Large intestine (tissue), 3 donors: ENCODE data around the gene GRIK3. TPM values are rescaled to one million over a fixed set of nuclear protein-coding genes. Genes with fewer than 3 reads are reported as not detected.

ENCODE experiments used
- DNase-seq, 2 donors: peaks; one replicate each; pipeline versions ENCODE4 v3.0.0 to v3.0.0-alpha.2; 2013
- H3K27ac ChIP-seq: one replicate; pipeline ENCODE4 v1.5.1; 2013; ENCODE audit warnings: low read length
- H3K27me3 ChIP-seq: 2 replicates; pipeline ENCODE4 v1.6.1; 2013; ENCODE audit warnings: low read length; ENCODE audit not compliant: control insufficient read depth, insufficient read depth
- H3K36me3 ChIP-seq: 2 replicates; pipeline ENCODE4 v1.6.1; 2013; ENCODE audit warnings: low read length; ENCODE audit not compliant: control insufficient read depth, insufficient read depth
- H3K4me1 ChIP-seq: one replicate; pipeline ENCODE4 v1.6.1; 2013; ENCODE audit warnings: low read length; ENCODE audit not compliant: control insufficient read depth, insufficient read depth
- H3K4me3 ChIP-seq: one replicate; pipeline ENCODE4 v1.5.1; 2013; ENCODE audit warnings: low read length
- H3K9me3 ChIP-seq: one replicate; pipeline ENCODE4 v1.6.1; 2013; ENCODE audit warnings: mild to moderate bottlenecking, low read depth, low read length, moderate library complexity; ENCODE audit not compliant: control insufficient read depth
- WGBS: methylation state at CpG from one replicate; pipeline ENCODE4 v1.1.5; 2013; ENCODE audit warnings: low lambda C conversion rate; ENCODE audit not compliant: insufficient coverage; 5-methylcytosine and 5-hydroxymethylcytosine counted together
- polyA plus RNA-seq: library from polyadenylated mRNA; unstranded; fragments of 120-200 nt; gene quantifications from one replicate; pipeline ENCODE4 v1.2.1, GENCODE V29; 2013

GRIK3 gene
- polyA plus RNA-seq, 1 donor, result 4.5 TPM

DNA sequence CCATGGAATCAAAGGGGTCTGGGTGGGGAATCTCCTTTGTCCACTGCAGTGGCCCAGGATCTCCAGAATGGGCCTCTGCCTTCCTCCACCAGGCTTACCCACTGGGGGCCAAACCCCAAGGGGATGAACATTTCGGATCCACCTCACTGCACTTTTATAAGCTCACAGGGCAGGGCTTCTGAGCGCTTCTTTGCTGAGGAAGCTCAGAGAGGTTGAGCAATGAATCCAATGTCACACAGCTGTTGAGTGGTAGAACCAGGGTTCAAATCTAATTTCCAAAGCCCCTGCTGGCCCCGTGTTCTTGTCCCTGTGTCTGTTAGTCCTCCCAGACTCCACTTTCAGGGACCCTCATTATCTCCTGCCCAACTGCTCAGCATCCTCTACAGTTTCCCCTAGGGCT lies 250.8 kb downstream of the GRIK3 start:
- Histone ChIP-seq H3K9me3 (no peaks in the 10 kb centered on the region), H3K36me3 (no peaks in the 10 kb centered on the region), H3K27me3 (no peaks in the 10 kb centered on the region), H3K4me1 (peaks cover 3% of the 10 kb centered on the region), H3K27ac (no peak overlapping the region), H3K4me3 (no peak overlapping the region)
- no peak for DNase-seq
- no CpG with 5 or more reads among the region's 3 CpGs for WGBS

DNA sequence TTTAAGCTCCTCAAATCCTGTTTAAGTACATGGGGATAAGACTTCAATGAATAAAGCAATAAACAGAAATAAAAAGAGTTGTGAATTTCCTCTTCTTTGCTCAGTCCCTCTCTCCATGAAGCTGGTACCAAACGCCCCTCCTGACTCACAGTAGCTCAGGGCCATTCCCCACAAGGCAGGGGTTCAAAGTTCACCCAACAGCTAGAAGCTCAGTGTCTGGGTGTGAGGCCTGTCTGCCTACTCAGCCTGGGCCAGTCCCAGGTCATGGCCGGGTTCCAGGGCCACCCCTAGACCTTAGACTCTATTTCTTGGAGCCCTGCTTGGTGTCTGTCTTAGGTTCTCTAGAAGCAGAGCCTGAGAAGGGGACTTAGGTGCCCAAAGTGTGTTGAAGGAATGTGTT lies 251.5 kb downstream of the GRIK3 start:
- no peaks in the 10 kb centered on the region for H3K9me3 ChIP-seq

DNA sequence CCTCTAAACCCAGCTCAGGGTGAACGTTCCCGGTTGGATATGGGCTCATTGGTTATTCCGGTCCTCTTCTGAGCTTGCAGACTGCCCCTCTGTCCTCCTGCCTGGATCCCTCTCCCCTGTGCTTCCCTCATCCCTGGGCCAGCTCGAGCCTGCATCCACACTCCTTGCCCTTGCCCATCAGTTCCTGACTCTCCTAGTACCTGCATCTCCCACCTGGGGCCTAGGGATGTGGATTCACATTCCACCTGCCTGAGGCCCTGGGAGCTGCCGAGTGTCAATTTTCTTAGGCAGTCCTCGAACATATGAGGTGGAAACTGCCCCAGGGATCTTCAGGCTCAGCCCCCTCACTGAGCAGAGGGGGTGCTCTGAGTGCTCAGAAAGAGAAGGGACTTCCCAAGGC lies 252.2 kb downstream of the GRIK3 start:
- Histone ChIP-seq H3K4me3 (no peak overlapping the region), H3K36me3 (no peaks in the 10 kb centered on the region), H3K27me3 (peaks cover 2% of the 10 kb centered on the region), H3K9me3 (no peaks in the 10 kb centered on the region), H3K27ac (no peak overlapping the region), H3K4me1 (peaks cover 3% of the 10 kb centered on the region)
- WGBS, result 88% methylated on average over 3 of the region's 6 CpGs
- DNase-seq, result no peak

More for the DNA sequence above, 251.5 kb downstream of the GRIK3 start:
- peak in 1 of 2 donors; percentile 61 for DNase-seq
- no peaks in the 10 kb centered on the region for H3K36me3 ChIP-seq
- no CpG with 5 or more reads among the region's 2 CpGs for WGBS
- peaks cover 3% of the 10 kb centered on the region for H3K4me1 ChIP-seq
- no peak overlapping the region for H3K27ac ChIP-seq
- H3K27me3 ChIP-seq, result no peaks in the 10 kb centered on the region
- no peak overlapping the region for H3K4me3 ChIP-seq

DNA sequence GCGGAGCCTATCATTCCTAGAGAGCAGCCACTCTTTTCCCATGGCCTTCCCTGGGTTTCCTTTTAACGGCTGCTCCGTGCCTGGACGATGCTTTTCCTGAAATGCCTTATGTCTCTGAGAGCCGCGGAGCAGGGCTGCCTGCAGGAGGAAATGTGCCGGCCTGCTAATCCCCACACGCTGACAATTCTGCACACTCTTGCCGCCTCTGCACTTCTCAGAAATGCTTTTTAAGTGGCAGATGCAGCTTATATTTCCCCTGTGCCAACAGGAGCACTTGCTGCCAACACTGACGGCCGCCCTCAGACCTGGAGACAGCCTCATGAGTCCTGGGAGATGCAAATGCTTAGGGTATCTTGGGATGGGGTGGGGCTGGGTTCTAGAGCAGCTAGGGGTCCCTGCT lies 253.2 kb downstream of the GRIK3 start:
- peaks cover 7% of the 10 kb centered on the region for H3K27me3 ChIP-seq
- no peaks in the 10 kb centered on the region for H3K9me3 ChIP-seq
- H3K4me1 ChIP-seq, result peaks cover 3% of the 10 kb centered on the region
- no peak for DNase-seq
- no peak overlapping the region for H3K4me3 ChIP-seq
- 100% methylated on average over 1 of the region's 11 CpGs for WGBS
- H3K36me3 ChIP-seq, result no peaks in the 10 kb centered on the region
- no peak overlapping the region for H3K27ac ChIP-seq

DNA sequence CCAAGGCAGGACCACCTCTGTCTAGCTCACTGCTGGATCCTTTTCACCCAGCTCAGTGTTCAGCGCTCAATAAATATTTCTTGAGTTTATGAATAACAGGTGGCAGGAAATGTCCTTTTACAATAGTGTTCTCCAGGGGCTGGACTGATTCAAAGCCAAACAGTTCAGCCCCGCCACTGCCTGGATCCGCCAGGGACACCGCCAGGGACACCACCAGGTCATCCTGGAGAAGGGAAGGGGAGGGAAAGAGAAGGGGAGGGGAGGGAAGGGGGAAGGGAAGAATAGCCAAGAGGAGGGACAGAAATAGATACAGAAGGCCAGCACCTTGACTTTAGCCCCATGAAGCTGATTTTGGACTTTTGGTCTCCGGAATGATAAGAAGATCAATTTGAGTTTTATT lies 255.6 kb downstream of the GRIK3 start:
- no peaks in the 10 kb centered on the region for H3K9me3 ChIP-seq
- 50% methylated on average over 1 of the region's 5 CpGs for WGBS
- no peak overlapping the region for H3K27ac ChIP-seq
- DNase-seq, result no peak
- no peaks in the 10 kb centered on the region for H3K36me3 ChIP-seq
- H3K27me3 ChIP-seq, result peaks cover 25% of the 10 kb centered on the region
- H3K4me3 ChIP-seq, result no peak overlapping the region
- H3K4me1 ChIP-seq, result peaks cover 3% of the 10 kb centered on the region

DNA sequence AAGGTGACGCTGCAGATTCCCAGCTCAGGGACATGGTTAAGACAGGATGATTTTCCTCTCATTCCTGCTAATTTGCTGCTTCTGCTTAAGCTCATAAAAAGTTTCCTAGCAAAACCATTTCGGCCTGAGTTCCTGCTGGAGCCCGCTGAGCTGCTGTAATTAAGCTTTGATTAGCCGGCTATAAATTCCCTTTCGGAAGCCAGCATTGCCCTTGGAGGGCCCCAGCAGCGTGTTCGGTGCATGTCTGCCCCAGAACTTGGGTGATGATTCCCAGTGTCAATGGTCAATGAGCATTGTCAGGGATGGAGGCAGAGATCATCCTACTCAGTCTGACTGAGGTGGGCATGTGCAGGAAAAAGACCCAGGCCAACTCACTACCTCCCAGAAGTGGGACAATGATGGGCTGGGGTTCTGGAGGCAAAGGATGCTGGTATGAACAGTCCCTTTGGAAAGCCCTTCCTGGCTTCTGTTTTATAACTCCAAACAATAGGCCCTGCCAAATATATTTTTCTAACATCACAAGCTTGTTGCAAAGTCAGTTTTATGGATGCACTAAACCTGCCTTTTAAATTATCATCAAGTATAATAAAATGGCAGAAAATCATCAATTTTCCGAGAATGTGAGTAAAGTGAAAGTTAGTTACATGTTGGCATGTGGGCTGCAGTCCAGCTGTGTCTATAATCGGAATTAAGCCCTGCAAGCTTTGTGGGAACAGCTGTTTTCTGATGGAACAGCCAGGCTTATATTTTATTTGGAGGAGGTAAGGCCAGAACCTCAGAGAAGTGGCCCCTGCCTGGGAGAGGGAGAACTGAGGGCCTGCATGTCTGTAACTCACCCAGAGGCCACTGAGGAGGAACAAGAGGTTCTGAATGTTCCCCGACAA lies 257.1 kb downstream of the GRIK3 start:
- Histone ChIP-seq H3K27ac (no peak overlapping the region), H3K9me3 (no peaks in the 10 kb centered on the region), H3K4me3 (no peak overlapping the region), H3K27me3 (peaks cover 37% of the 10 kb centered on the region), H3K36me3 (no peaks in the 10 kb centered on the region), H3K4me1 (no peaks in the 10 kb centered on the region)
- DNase-seq, result no peak
- WGBS, result 34% methylated on average over 3 of the region's 10 CpGs

DNA sequence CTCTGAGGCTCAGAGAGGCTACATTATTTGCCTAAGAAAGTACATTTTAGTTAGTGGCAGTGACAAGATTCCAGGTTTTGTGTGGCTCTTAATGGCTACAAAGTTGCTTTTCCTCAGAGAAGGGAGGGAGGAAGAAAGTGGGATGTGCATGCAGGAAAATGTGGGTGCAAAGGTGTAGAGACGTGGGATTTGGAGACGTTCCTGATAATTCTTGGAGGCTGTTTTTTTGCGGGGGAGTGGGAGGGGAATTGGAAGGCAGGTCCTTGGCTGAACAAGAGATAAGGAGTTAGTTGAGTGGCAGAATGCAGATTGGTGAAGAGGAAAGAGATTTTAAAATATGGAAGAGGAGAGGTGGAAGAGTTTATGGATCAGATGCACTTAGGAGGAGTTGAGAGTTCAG lies 258.1 kb downstream of the GRIK3 start:
- Histone ChIP-seq H3K27me3 (peaks cover 46% of the 10 kb centered on the region), H3K36me3 (no peaks in the 10 kb centered on the region)
- 24% methylated on average over 3 of the region's 3 CpGs for WGBS

DNA sequence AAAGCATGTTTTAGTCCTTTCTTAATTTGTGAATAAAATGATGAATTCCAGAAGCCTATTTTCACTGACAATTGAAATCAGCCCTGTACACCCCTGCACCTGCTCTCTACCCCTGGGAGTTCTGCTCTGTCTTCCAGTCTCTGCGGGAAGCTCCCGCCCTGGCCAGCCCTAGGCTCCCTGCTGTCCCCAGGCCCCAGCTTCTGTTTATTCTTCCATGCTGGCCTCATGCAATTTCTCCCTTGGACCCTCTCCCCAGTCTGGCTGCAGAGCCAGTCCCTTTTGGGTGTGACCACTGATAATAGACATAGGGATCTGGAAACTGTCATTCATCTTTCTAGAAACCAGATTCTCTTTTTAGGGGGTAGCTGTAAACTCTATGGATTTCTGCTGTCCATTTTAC lies 258.6 kb downstream of the GRIK3 start:
- no peaks in the 10 kb centered on the region for H3K36me3 ChIP-seq
- peaks cover 51% of the 10 kb centered on the region for H3K27me3 ChIP-seq
- H3K4me3 ChIP-seq, result no peak overlapping the region
- H3K9me3 ChIP-seq, result no peaks in the 10 kb centered on the region
- no peak for DNase-seq
- no peak overlapping the region for H3K27ac ChIP-seq
- no peaks in the 10 kb centered on the region for H3K4me1 ChIP-seq
- WGBS, result no CpG with 5 or more reads among the region's 2 CpGs

More for the DNA sequence above, 258.1 kb downstream of the GRIK3 start:
- no peak overlapping the region for H3K4me3 ChIP-seq
- no peaks in the 10 kb centered on the region for H3K4me1 ChIP-seq
- no peak for DNase-seq
- no peaks in the 10 kb centered on the region for H3K9me3 ChIP-seq
- H3K27ac ChIP-seq, result no peak overlapping the region

DNA sequence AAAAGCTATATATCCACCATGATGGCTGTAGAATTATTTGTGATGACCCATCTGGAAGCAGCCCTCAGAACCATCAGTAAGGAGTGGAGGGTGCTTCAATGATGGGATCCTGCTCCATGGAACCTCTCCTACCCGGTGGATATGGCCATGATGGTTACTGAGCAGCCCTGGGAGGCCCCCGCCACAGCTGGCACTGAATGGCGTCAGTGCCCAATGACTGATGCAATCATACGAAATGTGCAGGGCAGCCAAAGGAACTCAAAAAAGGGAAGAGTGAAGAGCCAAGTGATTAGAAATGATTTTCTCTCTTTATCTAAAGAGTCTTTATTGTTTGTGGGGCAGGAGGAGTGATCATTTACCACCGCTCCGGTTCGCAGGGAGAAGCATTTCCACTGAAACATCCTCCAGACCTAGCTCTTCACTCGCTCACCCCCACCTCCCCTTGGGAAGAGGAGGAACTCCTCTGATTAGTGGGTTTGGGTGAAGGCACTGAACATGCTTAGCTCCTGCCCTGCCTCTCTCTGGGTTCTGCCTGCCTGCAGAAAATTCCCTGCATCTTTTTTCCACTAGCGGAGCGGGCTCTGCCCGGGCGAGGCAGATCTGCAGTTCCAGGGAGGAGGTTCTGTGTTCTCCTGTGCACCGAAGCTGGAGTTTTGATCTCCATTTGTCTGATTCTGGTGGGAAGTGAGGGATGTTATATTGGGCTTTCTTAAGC lies 260.3 kb downstream of the GRIK3 start:
- H3K4me1 ChIP-seq, result no peaks in the 10 kb centered on the region
- WGBS, result 90% methylated on average over 2 of the region's 13 CpGs
- H3K36me3 ChIP-seq, result no peaks in the 10 kb centered on the region
- DNase-seq, result no peak
- no peaks in the 10 kb centered on the region for H3K9me3 ChIP-seq
- H3K27ac ChIP-seq, result no peak overlapping the region
- H3K27me3 ChIP-seq, result peaks cover 63% of the 10 kb centered on the region
- no peak overlapping the region for H3K4me3 ChIP-seq

DNA sequence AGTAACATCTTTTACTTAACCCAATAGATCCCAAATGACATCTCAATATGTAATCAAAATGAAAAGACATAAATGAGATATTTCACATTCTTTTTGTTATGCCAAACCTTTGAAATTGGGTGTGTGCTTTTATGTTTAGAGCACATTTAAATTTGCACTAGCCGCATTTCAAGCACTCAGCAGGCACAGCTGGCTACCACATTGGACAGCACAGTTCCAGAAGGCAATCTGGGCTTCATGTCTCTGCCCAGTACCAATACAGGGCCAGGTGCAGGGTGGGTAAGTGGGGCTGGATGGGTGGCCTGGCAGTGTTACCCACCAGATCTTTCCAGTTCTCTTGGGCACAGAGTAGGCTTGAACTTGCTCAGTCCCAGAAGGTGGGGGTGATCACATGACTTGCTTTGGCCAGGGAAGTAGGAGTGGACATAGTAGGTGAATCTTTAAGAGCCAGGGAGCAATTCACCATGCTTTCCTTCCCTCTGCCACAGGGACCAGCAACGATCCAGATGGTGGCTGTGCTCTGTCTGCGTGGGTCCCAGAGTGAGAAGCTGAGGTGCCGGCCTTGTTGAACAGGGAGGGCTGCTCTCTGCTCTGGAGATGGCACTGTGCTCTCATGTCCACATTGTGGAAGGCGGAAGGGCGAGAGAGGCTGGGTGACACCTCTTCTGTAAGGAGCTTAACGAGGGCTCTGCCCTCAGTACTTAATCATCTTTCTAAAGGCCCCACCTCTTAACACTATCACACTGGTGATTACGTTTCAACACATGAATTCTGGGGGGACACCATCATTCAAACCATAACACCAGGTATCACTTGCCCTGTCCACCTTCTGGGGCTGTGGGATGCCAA lies 261.4 kb downstream of the GRIK3 start:
- DNase-seq, result no peak
- no CpG with 5 or more reads among the region's 8 CpGs for WGBS
- Histone ChIP-seq H3K27me3 (peaks cover 66% of the 10 kb centered on the region), H3K36me3 (no peaks in the 10 kb centered on the region), H3K4me3 (no peak overlapping the region), H3K27ac (no peak overlapping the region), H3K4me1 (no peaks in the 10 kb centered on the region), H3K9me3 (no peaks in the 10 kb centered on the region)
